Osteoblast (primary cell): ENCODE results near the gene TRIM46. TPM values are rescaled to one million over a fixed set of nuclear protein-coding genes. Genes with fewer than 3 reads are reported as not detected.
A peak's percentile ranks its signal among the peaks of the same experiment; 100 is the strongest.

ENCODE experiments used
- DNase-seq: peaks from one replicate; pipeline ENCODE4 v3.0.0; 2011; ENCODE audit warnings: low spot score, mixed read lengths; ENCODE audit not compliant: insufficient read length; ENCODE audit errors: missing footprints
- H2AFZ ChIP-seq: 2 replicates; pipeline ENCODE4 v1.6.0; 2011; ENCODE audit warnings: mild to moderate bottlenecking, low read length
- H3K27ac ChIP-seq: 2 replicates; pipeline ENCODE4 v1.5.1; 2011; ENCODE audit warnings: mild to moderate bottlenecking, low read depth, low read length, moderate library complexity
- H3K27me3 ChIP-seq: 2 replicates; pipeline ENCODE4 v1.6.0; 2012; ENCODE audit warnings: mild to moderate bottlenecking, control low read depth, inconsistent platforms, low read length, moderate library complexity; ENCODE audit not compliant: insufficient read depth
- H3K36me3 ChIP-seq: 2 replicates; pipeline ENCODE4 v1.5.1; 2011; ENCODE audit warnings: mild to moderate bottlenecking, low read length, control low read depth, moderate library complexity; ENCODE audit not compliant: insufficient read depth
- H3K4me1 ChIP-seq: 2 replicates; pipeline ENCODE4 v1.5.1; 2011; ENCODE audit warnings: mild to moderate bottlenecking, low read length, control low read depth, moderate library complexity; ENCODE audit not compliant: insufficient read depth
- H3K4me2 ChIP-seq: 2 replicates; pipeline ENCODE4 v1.6.0; 2011; ENCODE audit warnings: mild to moderate bottlenecking, low read length; ENCODE audit not compliant: insufficient read depth
- H3K4me3 ChIP-seq: fragments of 200-600 bp; sonication (generic); 3 replicates; pipeline ENCODE4 v1.5.1; 2012; ENCODE audit warnings: mild to moderate bottlenecking, low read length, inconsistent platforms; ENCODE audit not compliant: insufficient read depth
- H3K79me2 ChIP-seq: 2 replicates; pipeline ENCODE4 v1.6.0; 2012; ENCODE audit warnings: mild to moderate bottlenecking, low read length, control low read depth, inconsistent platforms; ENCODE audit not compliant: insufficient read depth
- H3K9me3 ChIP-seq: 2 replicates; pipeline ENCODE4 v1.5.1; 2011; ENCODE audit warnings: low read depth, low read length, control low read depth
- H4K20me1 ChIP-seq: 2 replicates; pipeline ENCODE4 v1.6.0; 2012; ENCODE audit warnings: mild to moderate bottlenecking, low read length, control low read depth; ENCODE audit not compliant: insufficient read depth
- total RNA-seq: library from RNA; depleted of rRNA; stranded (reverse); fragments of >200 nt; gene quantifications from 2 replicates; pipeline ENCODE4 v1.2.3, GENCODE V29; 2012
- TF ChIP-seq, protein P1 (sequence below): IDR thresholded peaks from 2 replicates; pipeline ENCODE4 v1.5.1; 2011; ENCODE audit warnings: mild to moderate bottlenecking, low read depth, low read length, moderate library complexity; ENCODE audit errors: extremely low read depth

TRIM46 gene
- total RNA-seq, 1 donor, result 3.3 TPM

DNA sequence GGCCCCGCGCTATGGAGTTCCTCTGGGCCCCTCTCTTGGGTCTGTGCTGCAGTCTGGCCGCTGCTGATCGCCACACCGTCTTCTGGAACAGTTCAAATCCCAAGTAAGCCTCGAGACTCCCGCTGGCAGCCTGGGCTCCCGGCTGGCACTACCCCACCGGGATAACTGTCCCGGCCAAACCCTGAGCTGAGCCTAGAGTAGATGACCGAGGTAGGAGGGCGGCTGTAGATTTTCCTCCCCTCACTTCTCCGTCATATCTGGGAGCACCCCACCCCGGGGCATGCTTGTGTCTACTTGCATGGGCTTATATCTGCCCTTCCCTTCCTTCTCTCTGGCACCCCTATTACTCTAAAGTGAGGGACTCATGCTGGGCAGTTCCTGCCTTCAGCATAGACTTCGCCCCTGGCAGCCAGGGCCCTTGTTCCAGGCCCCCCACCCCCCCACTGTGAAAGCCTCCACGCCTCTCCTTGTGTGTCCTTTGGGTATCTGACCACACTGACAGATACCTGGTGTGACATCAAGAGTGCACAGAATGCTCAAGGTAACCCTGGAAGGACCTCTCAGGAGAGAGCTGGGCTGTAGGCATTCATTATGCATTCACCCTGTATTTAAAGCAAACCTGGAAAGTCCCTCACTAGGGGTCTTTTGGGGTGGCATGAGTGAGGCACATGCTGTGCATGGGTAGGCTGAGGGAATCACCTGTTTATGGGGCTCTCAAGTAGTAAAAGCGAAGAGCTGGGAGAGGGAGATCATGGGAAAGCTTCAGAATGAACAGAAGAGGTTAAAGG, 45.5 kb upstream of the TRIM46 start:
- Histone ChIP-seq H3K79me2 (no peaks in the 10 kb centered on the region), H4K20me1 (no peaks in the 10 kb centered on the region), H3K4me2 (peak overlapping the region; percentile 70), H3K9me3 (no peaks in the 10 kb centered on the region), H2AFZ (peak overlapping the region; percentile 35), H3K27ac (no peak overlapping the region), H3K4me1 (peaks cover 13% of the 10 kb centered on the region), H3K36me3 (no peaks in the 10 kb centered on the region), H3K27me3 (peaks cover 60% of the 10 kb centered on the region), H3K4me3 (peak overlapping the region; percentile 39)
- DNase-seq, result peak; percentile 53
- TF ChIP-seq, protein P1, sequence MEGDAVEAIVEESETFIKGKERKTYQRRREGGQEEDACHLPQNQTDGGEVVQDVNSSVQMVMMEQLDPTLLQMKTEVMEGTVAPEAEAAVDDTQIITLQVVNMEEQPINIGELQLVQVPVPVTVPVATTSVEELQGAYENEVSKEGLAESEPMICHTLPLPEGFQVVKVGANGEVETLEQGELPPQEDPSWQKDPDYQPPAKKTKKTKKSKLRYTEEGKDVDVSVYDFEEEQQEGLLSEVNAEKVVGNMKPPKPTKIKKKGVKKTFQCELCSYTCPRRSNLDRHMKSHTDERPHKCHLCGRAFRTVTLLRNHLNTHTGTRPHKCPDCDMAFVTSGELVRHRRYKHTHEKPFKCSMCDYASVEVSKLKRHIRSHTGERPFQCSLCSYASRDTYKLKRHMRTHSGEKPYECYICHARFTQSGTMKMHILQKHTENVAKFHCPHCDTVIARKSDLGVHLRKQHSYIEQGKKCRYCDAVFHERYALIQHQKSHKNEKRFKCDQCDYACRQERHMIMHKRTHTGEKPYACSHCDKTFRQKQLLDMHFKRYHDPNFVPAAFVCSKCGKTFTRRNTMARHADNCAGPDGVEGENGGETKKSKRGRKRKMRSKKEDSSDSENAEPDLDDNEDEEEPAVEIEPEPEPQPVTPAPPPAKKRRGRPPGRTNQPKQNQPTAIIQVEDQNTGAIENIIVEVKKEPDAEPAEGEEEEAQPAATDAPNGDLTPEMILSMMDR, result no peak

DNA sequence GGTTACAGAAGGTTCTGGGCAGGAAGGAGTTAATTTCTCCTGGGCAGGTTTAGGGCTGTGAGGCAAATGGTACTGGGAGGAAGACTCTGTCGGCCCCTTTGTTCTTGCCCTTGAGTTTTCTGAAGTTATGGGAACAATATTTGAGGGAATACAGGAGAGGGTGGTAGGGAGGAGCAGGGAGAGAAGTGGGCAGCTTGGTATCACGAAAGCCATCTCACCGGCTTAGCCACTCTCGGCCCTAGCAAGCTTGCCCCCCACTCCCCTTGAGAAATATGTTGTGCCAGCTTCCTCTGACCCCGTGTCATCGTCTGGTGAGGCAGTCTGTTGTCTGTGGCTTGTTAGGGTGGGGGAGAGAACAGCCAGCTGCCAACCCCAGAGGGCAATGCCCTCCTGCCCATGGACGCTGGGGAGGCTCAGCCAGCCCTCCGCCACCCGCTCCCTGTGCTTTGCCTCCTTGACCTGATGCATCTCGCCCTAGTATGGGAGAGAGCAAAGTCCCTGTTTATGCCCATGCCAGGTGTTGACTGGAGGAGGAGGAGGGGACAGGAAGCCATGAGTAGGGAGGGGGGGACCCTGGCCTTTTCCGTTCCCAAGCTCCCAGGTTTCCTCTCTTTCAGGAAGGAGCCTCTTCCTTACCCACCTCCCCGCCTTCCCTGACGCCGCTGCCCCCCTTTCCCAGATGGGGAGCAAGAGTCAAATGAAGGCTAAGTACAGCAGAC, 44.7 kb upstream of the TRIM46 start:
- no peaks in the 10 kb centered on the region for H3K9me3 ChIP-seq
- no peaks in the 10 kb centered on the region for H3K36me3 ChIP-seq
- peaks cover 13% of the 10 kb centered on the region for H3K4me1 ChIP-seq
- no peak overlapping the region for H3K27ac ChIP-seq
- H3K4me2 ChIP-seq, result peak overlapping the region; percentile 24
- H2AFZ ChIP-seq, result no peak overlapping the region
- no peaks in the 10 kb centered on the region for H3K79me2 ChIP-seq
- peaks cover 58% of the 10 kb centered on the region for H3K27me3 ChIP-seq
- H4K20me1 ChIP-seq, result no peaks in the 10 kb centered on the region
- TF ChIP-seq, protein P1, result no peak
- H3K4me3 ChIP-seq, result no peak overlapping the region
- peak; percentile 68 for DNase-seq

DNA sequence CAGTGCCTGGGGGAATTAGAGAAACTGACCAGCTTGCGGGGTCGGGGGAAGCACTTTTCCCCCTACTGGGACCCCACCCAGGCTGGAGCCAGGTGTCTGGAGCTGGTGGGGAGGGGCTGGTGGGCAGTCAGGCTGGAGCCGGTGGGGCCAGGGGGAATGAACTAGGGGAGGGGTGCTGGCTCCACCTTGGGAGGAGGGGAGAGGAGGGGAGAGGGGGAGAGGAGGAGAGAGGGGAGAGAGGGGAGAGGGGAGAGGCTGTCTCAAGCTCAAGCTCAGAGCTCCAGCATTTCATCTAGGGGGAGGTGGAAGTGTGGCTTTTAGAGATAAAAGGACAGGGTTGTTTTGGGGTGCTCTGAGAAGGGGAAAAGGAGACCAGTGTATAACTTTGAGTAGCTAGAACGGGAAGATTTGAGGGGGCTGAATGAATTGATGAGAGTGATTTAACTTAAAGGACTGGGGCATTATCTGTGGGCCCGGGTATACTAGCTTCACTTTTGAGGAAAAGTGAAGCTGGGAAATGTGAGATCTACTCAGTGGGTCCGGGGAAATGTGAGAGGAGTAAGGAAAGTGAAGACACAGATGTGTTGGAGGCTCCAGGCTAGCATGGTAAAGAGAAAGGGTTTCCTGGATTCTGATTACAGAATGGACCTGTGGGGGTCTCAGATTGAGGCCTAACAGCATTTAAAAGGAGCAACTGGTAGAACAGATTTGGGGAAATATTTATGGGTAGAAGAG, 43.2 kb upstream of the TRIM46 start:
- Histone ChIP-seq H2AFZ (no peak overlapping the region), H3K4me3 (no peak overlapping the region), H4K20me1 (no peaks in the 10 kb centered on the region), H3K79me2 (no peaks in the 10 kb centered on the region), H3K36me3 (no peaks in the 10 kb centered on the region), H3K4me1 (peaks cover 23% of the 10 kb centered on the region), H3K9me3 (no peaks in the 10 kb centered on the region), H3K27me3 (peaks cover 46% of the 10 kb centered on the region), H3K27ac (no peak overlapping the region), H3K4me2 (peak overlapping the region; percentile 24)
- DNase-seq, result peak; percentile 57
- TF ChIP-seq, protein P1, result no peak

DNA sequence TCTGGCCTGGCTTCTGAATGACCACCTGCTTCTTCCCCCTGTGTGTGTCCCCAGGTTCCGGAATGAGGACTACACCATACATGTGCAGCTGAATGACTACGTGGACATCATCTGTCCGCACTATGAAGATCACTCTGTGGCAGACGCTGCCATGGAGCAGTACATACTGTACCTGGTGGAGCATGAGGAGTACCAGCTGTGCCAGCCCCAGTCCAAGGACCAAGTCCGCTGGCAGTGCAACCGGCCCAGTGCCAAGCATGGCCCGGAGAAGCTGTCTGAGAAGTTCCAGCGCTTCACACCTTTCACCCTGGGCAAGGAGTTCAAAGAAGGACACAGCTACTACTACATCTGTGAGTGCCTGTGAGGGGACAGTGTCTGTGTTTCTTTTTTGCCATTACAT, 42.4 kb upstream of the TRIM46 start:
- no peaks in the 10 kb centered on the region for H3K9me3 ChIP-seq

More for the DNA sequence above, 42.4 kb upstream of the TRIM46 start:
- Histone ChIP-seq H3K27me3 (peaks cover 38% of the 10 kb centered on the region), H4K20me1 (no peaks in the 10 kb centered on the region), H3K4me1 (peaks cover 23% of the 10 kb centered on the region), H3K36me3 (no peaks in the 10 kb centered on the region), H3K79me2 (no peaks in the 10 kb centered on the region), H3K4me3 (no peak overlapping the region), H2AFZ (no peak overlapping the region), H3K27ac (no peak overlapping the region), H3K4me2 (no peak overlapping the region)
- DNase-seq, result no peak
- TF ChIP-seq, protein P1, result no peak
